Cardiac muscle cell (in vitro differentiated cells and primary cell): Measurements from ENCODE around the gene CDH16. TPM values are rescaled to one million over a fixed set of nuclear protein-coding genes. Genes with fewer than 3 reads are reported as not detected.
"Not testable (repeated sequence)": the region's sequence is repeated elsewhere in the genome, so short reads cannot be mapped to it uniquely, and the experiment has no call there.

ENCODE experiments used
- DNase-seq, 2 donors: peaks; one replicate each; pipeline versions ENCODE4 v3.0.0 to v3.0.0-alpha.2; 2010 to 2017; ENCODE audit warnings: low read depth in 1 of 2, low spot score in 1 of 2
- H3K27ac ChIP-seq: fragments of 200-600 bp; sonication (generic); 2 replicates; pipeline ENCODE4 v1.5.1; 2016
- H3K27me3 ChIP-seq: fragments of 200-600 bp; sonication (generic); 2 replicates; pipeline ENCODE4 v1.6.0; 2016; ENCODE audit warnings: control low read depth
- H3K36me3 ChIP-seq: fragments of 200-600 bp; sonication (generic); 2 replicates; pipeline ENCODE4 v1.5.1; 2016; ENCODE audit warnings: control low read depth
- H3K4me1 ChIP-seq: fragments of 200-600 bp; sonication (generic); 2 replicates; pipeline ENCODE4 v1.8.1; 2017; ENCODE audit warnings: low read depth, mild to moderate bottlenecking, mixed run types
- H3K4me3 ChIP-seq: fragments of 200-600 bp; sonication (generic); 2 replicates; pipeline ENCODE4 v1.5.1; 2016; ENCODE audit warnings: mild to moderate bottlenecking
- H3K9me3 ChIP-seq: fragments of 200-600 bp; sonication (generic); 2 replicates; pipeline ENCODE4 v1.5.1; 2017; ENCODE audit warnings: low read depth, mild to moderate bottlenecking, control low read depth
- CTCF ChIP-seq: IDR thresholded peaks from 2 replicates; pipeline ENCODE4 v1.5.1; 2012; ENCODE audit warnings: low read depth, mild to moderate bottlenecking, low read length
- polyA plus RNA-seq: library from polyadenylated mRNA; unstranded; fragments of >200 nt; fragmentation: Nextera tagmentation; extraction: Ambion mirVana; gene quantifications from 2 replicates; pipeline ENCODE4 v1.2.1, GENCODE V29; 2016
- total RNA-seq: library from RNA; depleted of rRNA; stranded (reverse); fragments of >200 nt; gene quantifications from 2 replicates; pipeline ENCODE4 v1.2.3, GENCODE V29; 2016

CDH16 gene
- total and polyA plus RNA-seq, 2 experiments from 2014 or later, result 4.4 TPM; not detected in 1

- Histone ChIP-seq H3K4me3 (no peak overlapping the region), H3K4me1 (no peaks in the 10 kb centered on the region), H3K27ac (no peak overlapping the region), H3K9me3 (no peaks in the 10 kb centered on the region), H3K27me3 (no peaks in the 10 kb centered on the region), H3K36me3 (no peaks in the 10 kb centered on the region)
- DNase-seq, result no peak
- no peak for TF ChIP-seq CTCF
These were observed 41.6 kb upstream of the CDH16 start for GRCh38 chr16:66960270-66960669.

- H3K4me3 ChIP-seq, result no peak overlapping the region
- no peaks in the 10 kb centered on the region for H3K9me3 ChIP-seq
- H3K27me3 ChIP-seq, result no peaks in the 10 kb centered on the region
- TF ChIP-seq CTCF, result no peak
- no peaks in the 10 kb centered on the region for H3K36me3 ChIP-seq
- DNase-seq, result no peak
- H3K27ac ChIP-seq, result no peak overlapping the region
- H3K4me1 ChIP-seq, result no peaks in the 10 kb centered on the region
These were observed 41.0 kb upstream of the CDH16 start for GRCh38 chr16:66959704-66960161.

- Histone ChIP-seq H3K27ac (no peak overlapping the region), H3K4me3 (no peak overlapping the region), H3K36me3 (no peaks in the 10 kb centered on the region), H3K27me3 (no peaks in the 10 kb centered on the region), H3K4me1 (no peaks in the 10 kb centered on the region), H3K9me3 (no peaks in the 10 kb centered on the region)
- no peak for TF ChIP-seq CTCF
- no peak for DNase-seq
These were observed 40.4 kb upstream of the CDH16 start for GRCh38 chr16:66958857-66959703.

- H3K4me1 ChIP-seq, H3K36me3 ChIP-seq, H3K9me3 ChIP-seq, H3K4me3 ChIP-seq, H3K27ac ChIP-seq, DNase-seq, H3K27me3 ChIP-seq: not testable (repeated sequence)
These were observed 37.4 kb upstream of the CDH16 start for GRCh38 chr16:66956154-66956457.

- H3K9me3 ChIP-seq, H3K36me3 ChIP-seq, H3K4me1 ChIP-seq, H3K27me3 ChIP-seq, H3K27ac ChIP-seq, H3K4me3 ChIP-seq, DNase-seq: not testable (repeated sequence)
These were observed 36.9 kb upstream of the CDH16 start for GRCh38 chr16:66955363-66956153.

GRCh38 chr16:66954097-66954659 lies 35.5 kb upstream of the CDH16 start:
- Histone ChIP-seq H3K27me3 (peaks cover 22% of the 10 kb centered on the region), H3K4me3 (no peak overlapping the region)

More at GRCh38 chr16:66954097-66954659, 35.5 kb upstream of the CDH16 start:
- peak; percentile 81 to 84 for DNase-seq
- Histone ChIP-seq H3K27ac (no peak overlapping the region), H3K4me1 (no peaks in the 10 kb centered on the region), H3K9me3 (no peaks in the 10 kb centered on the region), H3K36me3 (no peaks in the 10 kb centered on the region)
- TF ChIP-seq CTCF, result peak; percentile 85
